ENCODE data around the gene ART4.

- TF ChIP-seq TEAD1 (CRISPR knock-in tag; IDR thresholded peaks at IDR 0.05) (no peak), ETV6 (CRISPR knock-in tag; IDR thresholded peaks at IDR 0.05) (no peak)
- TF ChIP-seq, protein P1, sequence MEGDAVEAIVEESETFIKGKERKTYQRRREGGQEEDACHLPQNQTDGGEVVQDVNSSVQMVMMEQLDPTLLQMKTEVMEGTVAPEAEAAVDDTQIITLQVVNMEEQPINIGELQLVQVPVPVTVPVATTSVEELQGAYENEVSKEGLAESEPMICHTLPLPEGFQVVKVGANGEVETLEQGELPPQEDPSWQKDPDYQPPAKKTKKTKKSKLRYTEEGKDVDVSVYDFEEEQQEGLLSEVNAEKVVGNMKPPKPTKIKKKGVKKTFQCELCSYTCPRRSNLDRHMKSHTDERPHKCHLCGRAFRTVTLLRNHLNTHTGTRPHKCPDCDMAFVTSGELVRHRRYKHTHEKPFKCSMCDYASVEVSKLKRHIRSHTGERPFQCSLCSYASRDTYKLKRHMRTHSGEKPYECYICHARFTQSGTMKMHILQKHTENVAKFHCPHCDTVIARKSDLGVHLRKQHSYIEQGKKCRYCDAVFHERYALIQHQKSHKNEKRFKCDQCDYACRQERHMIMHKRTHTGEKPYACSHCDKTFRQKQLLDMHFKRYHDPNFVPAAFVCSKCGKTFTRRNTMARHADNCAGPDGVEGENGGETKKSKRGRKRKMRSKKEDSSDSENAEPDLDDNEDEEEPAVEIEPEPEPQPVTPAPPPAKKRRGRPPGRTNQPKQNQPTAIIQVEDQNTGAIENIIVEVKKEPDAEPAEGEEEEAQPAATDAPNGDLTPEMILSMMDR (IDR thresholded peaks at IDR 0.05): no peak
- TF ChIP-seq, protein P2, sequence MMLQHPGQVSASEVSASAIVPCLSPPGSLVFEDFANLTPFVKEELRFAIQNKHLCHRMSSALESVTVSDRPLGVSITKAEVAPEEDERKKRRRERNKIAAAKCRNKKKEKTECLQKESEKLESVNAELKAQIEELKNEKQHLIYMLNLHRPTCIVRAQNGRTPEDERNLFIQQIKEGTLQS (CRISPR knock-in tag; conservative IDR thresholded peaks at IDR 0.05): no peak
These were observed 9.4 kb downstream of the ART4 start for GRCh38 chr12:14833952-14834351.
